Keratinocyte (primary cell): ENCODE measurements around the gene AP2A1. TPM values are rescaled to one million over a fixed set of nuclear protein-coding genes. Genes with fewer than 3 reads are reported as not detected.

Experiments
- DNase-seq: peaks from one replicate; pipeline ENCODE4 v3.0.0-alpha.2; 2011; ENCODE audit warnings: low read depth, missing footprints, low spot score
- FAIRE-seq: peaks from 2 replicates; lab custom pipeline; 2011; peaks lifted over from hg19 to GRCh38; lab: Jason Lieb, UNC
- H2AFZ ChIP-seq: 2 replicates; pipeline ENCODE4 v1.6.0; 2012; ENCODE audit warnings: low read length, control low read depth, inconsistent platforms; ENCODE audit not compliant: control insufficient read depth
- H3K27ac ChIP-seq: 2 replicates; pipeline ENCODE4 v1.5.1; 2011; ENCODE audit warnings: low read length; ENCODE audit not compliant: control insufficient read depth, insufficient read depth
- H3K27me3 ChIP-seq: 3 replicates; pipeline ENCODE4 v1.6.0; 2011; ENCODE audit warnings: low read length; ENCODE audit not compliant: control insufficient read depth, insufficient read depth; ENCODE audit errors: extremely low read depth
- H3K36me3 ChIP-seq, 2 experiments: 2 replicates in 1 of 2; 3 replicates in 1 of 2; pipeline ENCODE4 v1.5.1; 2011; ENCODE audit warnings: low read length in 2 of 2, mild to moderate bottlenecking in 1 of 2; ENCODE audit not compliant: control insufficient read depth in 2 of 2, insufficient read depth in 2 of 2; ENCODE audit errors: extremely low read depth in 1 of 2
- H3K4me1 ChIP-seq: 3 replicates; pipeline ENCODE4 v1.5.1; 2011; ENCODE audit warnings: low read length; ENCODE audit not compliant: control insufficient read depth, insufficient read depth; ENCODE audit errors: extremely low read depth
- H3K4me2 ChIP-seq: 3 replicates; pipeline ENCODE4 v1.6.0; 2011; ENCODE audit warnings: low read depth, low read length; ENCODE audit not compliant: control insufficient read depth, insufficient read depth; ENCODE audit errors: extremely low read depth
- H3K4me3 ChIP-seq, 3 experiments: fragments of 200-600 bp in 1 of 3; sonication (generic) in 1 of 3; 2 replicates in 2 of 3; 3 replicates in 1 of 3; pipeline ENCODE4 v1.5.1; 2011 to 2016; ENCODE audit warnings: low read length in 3 of 3, mild to moderate bottlenecking in 3 of 3, control low read depth in 2 of 3, inconsistent platforms in 1 of 3, low read depth in 1 of 3, mixed read lengths in 1 of 3, mixed run types in 1 of 3, moderate library complexity in 1 of 3; ENCODE audit not compliant: control insufficient read depth in 2 of 3, insufficient read depth in 2 of 3; ENCODE audit errors: extremely low read depth in 1 of 3
- H3K79me2 ChIP-seq: 2 replicates; pipeline ENCODE4 v1.6.0; 2012; ENCODE audit warnings: low read length; ENCODE audit not compliant: control insufficient read depth, insufficient read depth
- H3K9ac ChIP-seq: 3 replicates; pipeline ENCODE4 v1.6.0; 2011; ENCODE audit warnings: low read length; ENCODE audit not compliant: control insufficient read depth, insufficient read depth; ENCODE audit errors: extremely low read depth
- H3K9me1 ChIP-seq: 3 replicates; pipeline ENCODE4 v1.6.0; 2011; ENCODE audit warnings: low read length; ENCODE audit not compliant: control insufficient read depth, insufficient read depth; ENCODE audit errors: extremely low read depth
- H3K9me3 ChIP-seq: 2 replicates; pipeline ENCODE4 v1.5.1; 2012; ENCODE audit warnings: low read depth, low read length; ENCODE audit not compliant: control insufficient read depth
- H4K20me1 ChIP-seq: 3 replicates; pipeline ENCODE4 v1.6.0; 2011; ENCODE audit warnings: low read length; ENCODE audit not compliant: control insufficient read depth, insufficient read depth; ENCODE audit errors: extremely low read depth
- CTCF ChIP-seq, 3 experiments: IDR thresholded peaks in 1 of 3; conservative IDR thresholded peaks in 1 of 3; optimal IDR thresholded peaks in 1 of 3; 2 replicates in 2 of 3; 3 replicates in 1 of 3; pipeline versions ENCODE3 to v1.5.1; 2011; ENCODE audit warnings: low read length in 3 of 3, mild to moderate bottlenecking in 3 of 3, moderate library complexity in 2 of 3, control low read depth in 1 of 3, inconsistent platforms in 1 of 3; ENCODE audit not compliant: insufficient read depth in 2 of 3; ENCODE audit errors: extremely low read depth in 1 of 3
- EZH2 ChIP-seq: IDR thresholded peaks from one replicate; pipeline ENCODE4 v1.6.1; 2012; ENCODE audit warnings: inconsistent platforms, mild to moderate bottlenecking, low read length, moderate library complexity
- dilution Hi-C: fragments of 300-500 bp; cut with MboI; formaldehyde crosslinking; loops from one replicate; pipeline ENCODE4 v1.7.0; 2020; ENCODE audit warnings: low sequenced_read_pairs; ENCODE audit not compliant: extremely low pct_ligation_motif_present
- polyA plus RNA-seq, 5 experiments: library from polyadenylated mRNA; depleted of rRNA in 3 of 5; stranded (reverse) in 3 of 5; stranded (forward) in 1 of 5; unstranded in 1 of 5; fragments of >200 nt; gene quantifications; 1 replicate in 1 of 5; 2 replicates in 3 of 5; 3 replicates in 1 of 5; pipeline versions ENCODE4 v1.2.1 to v1.2.3, GENCODE V29; 2011 to 2012; ENCODE audit warnings: missing spikeins in 2 of 5, low read depth in 1 of 5, low replicate concordance in 1 of 5

The AP2A1 gene
- polyA plus RNA-seq, 1 donor (not counting 4 experiments of a cell fraction or from before 2014, with no cell fraction given), result 36.7 TPM

GRCh38 chr19:49738268-49738667 lies 28.5 kb upstream of the AP2A1 start:
- Histone ChIP-seq H3K4me1 (peaks cover 6% of the 10 kb centered on the region), H3K9ac (no peak overlapping the region), H3K9me3 (no peaks in the 10 kb centered on the region), H4K20me1 (no peaks in the 10 kb centered on the region), H3K4me2 (no peak overlapping the region), H3K27ac (no peak overlapping the region), H3K27me3 (no peaks in the 10 kb centered on the region), H3K4me3 (no peak overlapping the region), H3K9me1 (no peaks in the 10 kb centered on the region), H3K36me3 (no peaks in the 10 kb centered on the region), H3K79me2 (no peaks in the 10 kb centered on the region), H2AFZ (no peak overlapping the region)
- TF ChIP-seq EZH2 (no peak), CTCF (optimal IDR thresholded peaks at IDR 0.05 in 1 of 3, IDR thresholded peaks at IDR 0.05 in 1 of 3, conservative IDR thresholded peaks at IDR 0.05 in 1 of 3; ENCODE audit: extremely low read depth in 1 of 3, insufficient read depth in 2 of 3, low read length in 3 of 3) (no peak)
- dilution Hi-C loops, result no loop called here
- DNase-seq (no peak), FAIRE-seq (no peak)

- peaks cover 6% of the 10 kb centered on the region for H3K4me1 ChIP-seq
- H3K79me2 ChIP-seq, result no peaks in the 10 kb centered on the region
- no peak overlapping the region for H2AFZ ChIP-seq
- TF ChIP-seq EZH2, result no peak
- no peak for TF ChIP-seq CTCF (optimal IDR thresholded peaks at IDR 0.05 in 1 of 3, IDR thresholded peaks at IDR 0.05 in 1 of 3, conservative IDR thresholded peaks at IDR 0.05 in 1 of 3; ENCODE audit: extremely low read depth in 1 of 3, insufficient read depth in 2 of 3, low read length in 3 of 3)
- no peaks in the 10 kb centered on the region for H3K9me1 ChIP-seq
- FAIRE-seq (no peak), DNase-seq (no peak)
- no peaks in the 10 kb centered on the region for H3K9me3 ChIP-seq
- H3K4me2 ChIP-seq, result no peak overlapping the region
- H4K20me1 ChIP-seq, result no peaks in the 10 kb centered on the region
- H3K9ac ChIP-seq, result no peak overlapping the region
- no peaks in the 10 kb centered on the region for H3K27me3 ChIP-seq
- no peaks in the 10 kb centered on the region for H3K36me3 ChIP-seq
- H3K27ac ChIP-seq, result no peak overlapping the region
- H3K4me3 ChIP-seq, result no peak overlapping the region
- dilution Hi-C loops, result no loop called here
These were observed 27.7 kb upstream of the AP2A1 start for GRCh38 chr19:49739098-49739497.
